A673 (cell line): ENCODE results near the gene YKT6.

Experiments
- EZH2 ChIP-seq: fragments of 200-600 bp; sonication (generic); IDR thresholded peaks from 2 replicates; pipeline ENCODE4 v1.6.1; 2017; ENCODE audit warnings: borderline replicate concordance, low read depth, mild to moderate bottlenecking, mixed read lengths, antibody characterized with exemption, low read length; ENCODE audit not compliant: poor library complexity, severe bottlenecking
- TF ChIP-seq, protein P1 (sequence below): fragments of 300-800, 200-600 bp; sonication (generic); conservative IDR thresholded peaks from 2 replicates; pipeline ENCODE4 v1.5.1; 2017; ENCODE audit warnings: low read depth, mild to moderate bottlenecking, antibody characterized with exemption, low read length, moderate library complexity, mixed read lengths

DNA sequence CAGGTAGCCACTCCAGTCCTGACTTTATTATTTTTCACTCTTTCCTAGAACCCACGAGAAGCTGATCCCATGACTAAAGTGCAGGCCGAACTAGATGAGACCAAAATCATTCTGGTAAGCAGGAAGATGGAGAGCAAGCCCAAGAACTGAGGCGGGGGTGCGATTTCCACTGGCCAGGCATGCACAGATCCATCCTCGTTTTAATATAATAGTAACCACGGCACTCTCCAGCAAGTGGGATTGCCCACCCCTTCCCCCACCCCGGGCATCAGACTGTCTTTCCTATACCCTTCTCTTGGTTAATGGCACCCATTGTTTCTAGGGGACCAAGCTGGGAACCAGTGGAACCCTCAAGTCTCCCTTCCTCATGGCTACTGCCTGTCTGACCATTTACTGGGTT, 7.3 kb downstream of the YKT6 start:
- TF ChIP-seq, protein P1, sequence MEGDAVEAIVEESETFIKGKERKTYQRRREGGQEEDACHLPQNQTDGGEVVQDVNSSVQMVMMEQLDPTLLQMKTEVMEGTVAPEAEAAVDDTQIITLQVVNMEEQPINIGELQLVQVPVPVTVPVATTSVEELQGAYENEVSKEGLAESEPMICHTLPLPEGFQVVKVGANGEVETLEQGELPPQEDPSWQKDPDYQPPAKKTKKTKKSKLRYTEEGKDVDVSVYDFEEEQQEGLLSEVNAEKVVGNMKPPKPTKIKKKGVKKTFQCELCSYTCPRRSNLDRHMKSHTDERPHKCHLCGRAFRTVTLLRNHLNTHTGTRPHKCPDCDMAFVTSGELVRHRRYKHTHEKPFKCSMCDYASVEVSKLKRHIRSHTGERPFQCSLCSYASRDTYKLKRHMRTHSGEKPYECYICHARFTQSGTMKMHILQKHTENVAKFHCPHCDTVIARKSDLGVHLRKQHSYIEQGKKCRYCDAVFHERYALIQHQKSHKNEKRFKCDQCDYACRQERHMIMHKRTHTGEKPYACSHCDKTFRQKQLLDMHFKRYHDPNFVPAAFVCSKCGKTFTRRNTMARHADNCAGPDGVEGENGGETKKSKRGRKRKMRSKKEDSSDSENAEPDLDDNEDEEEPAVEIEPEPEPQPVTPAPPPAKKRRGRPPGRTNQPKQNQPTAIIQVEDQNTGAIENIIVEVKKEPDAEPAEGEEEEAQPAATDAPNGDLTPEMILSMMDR, result no peak
- no peak for TF ChIP-seq EZH2
